H1 (cell line): ENCODE data around the gene SMAP1. TPM values are rescaled to one million over a fixed set of nuclear protein-coding genes. Genes with fewer than 3 reads are reported as not detected.

ENCODE experiments used
- SRF ChIP-seq: IDR thresholded peaks from 2 replicates; pipeline ENCODE4 v1.6.1; 2011; ENCODE audit warnings: mild to moderate bottlenecking, low read depth, low read length, moderate library complexity
- polyA plus RNA-seq, 7 experiments: library from polyadenylated mRNA; depleted of rRNA in 3 of 7; stranded (reverse) in 5 of 7; unstranded in 2 of 7; fragments of >200 nt in 5 of 7; fragments of 200-250 nt in 2 of 7; gene quantifications; 1 replicate in 5 of 7; 2 replicates in 1 of 7; 4 replicates in 1 of 7; pipeline versions ENCODE4 v1.2.1 to v1.2.3, GENCODE V29; 2011 to 2013; ENCODE audit warnings: missing spikeins in 2 of 7, mixed read lengths in 2 of 7
- total RNA-seq: library from RNA; stranded (reverse); fragmentation: NEBNext Ultra II Directional; extraction: Animal tissue kit (Norgen Biotek cat#: 25700); gene quantifications from 2 replicates; pipeline ENCODE4 v1.2.1, GENCODE V29; 2021
- TF ChIP-seq, protein P1 (sequence below): fragments of 300-600 bp; sonication (generic); IDR thresholded peaks from 2 replicates; pipeline ENCODE4 v1.7.1; 2012; ENCODE audit warnings: low read length, moderate library complexity, mild to moderate bottlenecking, inconsistent platforms; ENCODE audit not compliant: insufficient replicate concordance

SMAP1 gene
- total and polyA plus RNA-seq, 2 of the 8 experiments (the other 6 are each of a cell fraction or from before 2014, with no cell fraction given), result 18.8 to 32.4 TPM

DNA sequence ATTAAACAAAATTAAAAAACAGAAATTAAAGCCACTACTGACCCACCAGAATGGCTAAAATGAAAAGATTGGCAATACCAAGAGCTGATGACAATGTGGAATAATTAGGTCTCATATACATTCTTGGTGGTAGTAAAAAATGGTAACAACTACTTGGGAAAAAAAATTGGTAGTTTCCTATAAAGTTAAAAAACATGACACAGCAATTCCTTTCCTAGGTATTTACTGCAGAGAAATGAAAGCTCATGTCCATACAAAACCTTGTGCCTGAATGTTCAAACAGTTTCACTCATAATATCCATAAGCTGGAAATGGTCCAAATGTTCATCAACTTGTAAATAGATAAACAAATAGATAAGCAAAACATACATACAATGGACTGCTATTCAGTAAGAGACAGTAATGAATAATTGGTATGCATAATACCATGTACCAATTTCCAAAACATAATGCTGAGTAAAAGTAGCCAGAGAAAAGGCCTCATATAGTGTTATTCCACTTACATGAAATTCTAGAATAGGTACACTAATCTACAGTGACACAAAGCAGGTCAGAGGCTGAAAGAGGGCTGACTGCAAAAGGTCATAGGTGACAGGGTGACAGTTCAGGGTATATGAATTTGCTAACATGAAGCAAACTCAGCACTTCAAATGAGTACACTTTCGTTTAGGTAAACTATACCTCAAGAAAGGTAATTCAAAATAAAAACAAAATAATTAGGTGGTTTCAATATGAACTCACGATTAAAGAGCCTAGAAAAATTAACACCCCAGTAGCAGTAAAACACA is 236.2 kb downstream of the SMAP1 start (continued):
- TF ChIP-seq, protein P1, sequence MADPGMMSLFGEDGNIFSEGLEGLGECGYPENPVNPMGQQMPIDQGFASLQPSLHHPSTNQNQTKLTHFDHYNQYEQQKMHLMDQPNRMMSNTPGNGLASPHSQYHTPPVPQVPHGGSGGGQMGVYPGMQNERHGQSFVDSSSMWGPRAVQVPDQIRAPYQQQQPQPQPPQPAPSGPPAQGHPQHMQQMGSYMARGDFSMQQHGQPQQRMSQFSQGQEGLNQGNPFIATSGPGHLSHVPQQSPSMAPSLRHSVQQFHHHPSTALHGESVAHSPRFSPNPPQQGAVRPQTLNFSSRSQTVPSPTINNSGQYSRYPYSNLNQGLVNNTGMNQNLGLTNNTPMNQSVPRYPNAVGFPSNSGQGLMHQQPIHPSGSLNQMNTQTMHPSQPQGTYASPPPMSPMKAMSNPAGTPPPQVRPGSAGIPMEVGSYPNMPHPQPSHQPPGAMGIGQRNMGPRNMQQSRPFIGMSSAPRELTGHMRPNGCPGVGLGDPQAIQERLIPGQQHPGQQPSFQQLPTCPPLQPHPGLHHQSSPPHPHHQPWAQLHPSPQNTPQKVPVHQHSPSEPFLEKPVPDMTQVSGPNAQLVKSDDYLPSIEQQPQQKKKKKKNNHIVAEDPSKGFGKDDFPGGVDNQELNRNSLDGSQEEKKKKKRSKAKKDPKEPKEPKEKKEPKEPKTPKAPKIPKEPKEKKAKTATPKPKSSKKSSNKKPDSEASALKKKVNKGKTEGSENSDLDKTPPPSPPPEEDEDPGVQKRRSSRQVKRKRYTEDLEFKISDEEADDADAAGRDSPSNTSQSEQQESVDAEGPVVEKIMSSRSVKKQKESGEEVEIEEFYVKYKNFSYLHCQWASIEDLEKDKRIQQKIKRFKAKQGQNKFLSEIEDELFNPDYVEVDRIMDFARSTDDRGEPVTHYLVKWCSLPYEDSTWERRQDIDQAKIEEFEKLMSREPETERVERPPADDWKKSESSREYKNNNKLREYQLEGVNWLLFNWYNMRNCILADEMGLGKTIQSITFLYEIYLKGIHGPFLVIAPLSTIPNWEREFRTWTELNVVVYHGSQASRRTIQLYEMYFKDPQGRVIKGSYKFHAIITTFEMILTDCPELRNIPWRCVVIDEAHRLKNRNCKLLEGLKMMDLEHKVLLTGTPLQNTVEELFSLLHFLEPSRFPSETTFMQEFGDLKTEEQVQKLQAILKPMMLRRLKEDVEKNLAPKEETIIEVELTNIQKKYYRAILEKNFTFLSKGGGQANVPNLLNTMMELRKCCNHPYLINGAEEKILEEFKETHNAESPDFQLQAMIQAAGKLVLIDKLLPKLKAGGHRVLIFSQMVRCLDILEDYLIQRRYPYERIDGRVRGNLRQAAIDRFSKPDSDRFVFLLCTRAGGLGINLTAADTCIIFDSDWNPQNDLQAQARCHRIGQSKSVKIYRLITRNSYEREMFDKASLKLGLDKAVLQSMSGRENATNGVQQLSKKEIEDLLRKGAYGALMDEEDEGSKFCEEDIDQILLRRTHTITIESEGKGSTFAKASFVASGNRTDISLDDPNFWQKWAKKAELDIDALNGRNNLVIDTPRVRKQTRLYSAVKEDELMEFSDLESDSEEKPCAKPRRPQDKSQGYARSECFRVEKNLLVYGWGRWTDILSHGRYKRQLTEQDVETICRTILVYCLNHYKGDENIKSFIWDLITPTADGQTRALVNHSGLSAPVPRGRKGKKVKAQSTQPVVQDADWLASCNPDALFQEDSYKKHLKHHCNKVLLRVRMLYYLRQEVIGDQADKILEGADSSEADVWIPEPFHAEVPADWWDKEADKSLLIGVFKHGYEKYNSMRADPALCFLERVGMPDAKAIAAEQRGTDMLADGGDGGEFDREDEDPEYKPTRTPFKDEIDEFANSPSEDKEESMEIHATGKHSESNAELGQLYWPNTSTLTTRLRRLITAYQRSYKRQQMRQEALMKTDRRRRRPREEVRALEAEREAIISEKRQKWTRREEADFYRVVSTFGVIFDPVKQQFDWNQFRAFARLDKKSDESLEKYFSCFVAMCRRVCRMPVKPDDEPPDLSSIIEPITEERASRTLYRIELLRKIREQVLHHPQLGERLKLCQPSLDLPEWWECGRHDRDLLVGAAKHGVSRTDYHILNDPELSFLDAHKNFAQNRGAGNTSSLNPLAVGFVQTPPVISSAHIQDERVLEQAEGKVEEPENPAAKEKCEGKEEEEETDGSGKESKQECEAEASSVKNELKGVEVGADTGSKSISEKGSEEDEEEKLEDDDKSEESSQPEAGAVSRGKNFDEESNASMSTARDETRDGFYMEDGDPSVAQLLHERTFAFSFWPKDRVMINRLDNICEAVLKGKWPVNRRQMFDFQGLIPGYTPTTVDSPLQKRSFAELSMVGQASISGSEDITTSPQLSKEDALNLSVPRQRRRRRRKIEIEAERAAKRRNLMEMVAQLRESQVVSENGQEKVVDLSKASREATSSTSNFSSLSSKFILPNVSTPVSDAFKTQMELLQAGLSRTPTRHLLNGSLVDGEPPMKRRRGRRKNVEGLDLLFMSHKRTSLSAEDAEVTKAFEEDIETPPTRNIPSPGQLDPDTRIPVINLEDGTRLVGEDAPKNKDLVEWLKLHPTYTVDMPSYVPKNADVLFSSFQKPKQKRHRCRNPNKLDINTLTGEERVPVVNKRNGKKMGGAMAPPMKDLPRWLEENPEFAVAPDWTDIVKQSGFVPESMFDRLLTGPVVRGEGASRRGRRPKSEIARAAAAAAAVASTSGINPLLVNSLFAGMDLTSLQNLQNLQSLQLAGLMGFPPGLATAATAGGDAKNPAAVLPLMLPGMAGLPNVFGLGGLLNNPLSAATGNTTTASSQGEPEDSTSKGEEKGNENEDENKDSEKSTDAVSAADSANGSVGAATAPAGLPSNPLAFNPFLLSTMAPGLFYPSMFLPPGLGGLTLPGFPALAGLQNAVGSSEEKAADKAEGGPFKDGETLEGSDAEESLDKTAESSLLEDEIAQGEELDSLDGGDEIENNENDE, result no peak
- TF ChIP-seq SRF, result no peak
